Measurements from ENCODE around the gene ATRX.
"Not testable (repeated sequence)": the region's sequence is repeated elsewhere in the genome, so short reads cannot be mapped to it uniquely, and the experiment has no call there.

ATRX gene

DNA sequence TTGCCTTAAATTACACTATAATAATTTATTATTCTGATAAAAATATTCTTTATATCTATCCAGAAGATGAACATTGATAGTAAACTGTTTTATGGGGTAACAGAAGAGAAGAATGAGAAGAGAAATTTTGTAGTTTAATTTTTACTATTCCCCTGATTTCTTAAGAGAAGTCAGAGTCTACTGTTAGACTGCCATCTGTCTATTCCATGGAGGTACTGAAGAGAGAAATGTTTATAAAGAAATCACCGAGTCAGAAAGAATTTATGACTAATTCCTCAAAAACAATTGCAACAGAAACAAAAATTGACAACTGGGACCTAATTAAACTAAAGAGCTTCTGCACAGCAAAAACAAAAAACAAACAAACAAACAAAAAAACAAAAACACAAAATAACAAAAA is 188.9 kb downstream of the ATRX start:
- Histone ChIP-seq H3K4me3 (ENCODE audit: low read depth in 1 of 5, low read length in 5 of 5) (no peak overlapping the region), H3K9ac (ENCODE audit: low read length in 5 of 5) (no peak overlapping the region), H3K27ac (ENCODE audit: low read depth, low read length) (no peak overlapping the region), H3K36me3 (ENCODE audit: control insufficient read depth in 5 of 5, insufficient read depth in 5 of 5, low read length in 5 of 5) (peaks cover 0 to 13% (median 0%) of the 10 kb centered on the region in 5 donors), H3K4me1 (ENCODE audit: control insufficient read depth in 5 of 5, insufficient read depth in 5 of 5, low read length in 5 of 5) (no peaks in the 10 kb centered on the region), H3K9me3 (ENCODE audit: control insufficient read depth in 5 of 5, low read length in 5 of 5) (peaks cover 0 to 2% (median 0%) of the 10 kb centered on the region in 5 donors), H3K27me3 (ENCODE audit: control insufficient read depth in 5 of 5, insufficient read depth in 4 of 5, low read length in 5 of 5) (no peaks in the 10 kb centered on the region)

DNA sequence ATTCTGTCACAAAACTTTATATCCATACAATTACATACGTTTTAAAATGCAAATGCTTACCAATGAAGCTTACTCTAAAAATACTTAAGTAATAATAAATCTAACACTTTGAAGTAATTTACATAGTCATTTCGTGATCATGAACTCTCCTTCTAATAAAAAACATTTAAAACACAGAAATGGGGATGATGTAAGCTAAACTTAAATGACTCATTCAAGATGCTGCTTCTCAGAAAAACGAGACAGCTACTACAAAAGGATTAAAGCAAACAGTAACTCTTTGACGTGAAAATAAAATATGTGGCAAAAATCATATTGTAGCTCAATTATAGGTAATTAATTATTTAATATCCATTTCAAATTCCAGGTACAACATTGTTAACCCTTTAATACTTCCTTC is 190.2 kb downstream of the ATRX start:
- Histone ChIP-seq H3K9ac (ENCODE audit: low read length in 5 of 5) (no peak overlapping the region), H3K36me3 (ENCODE audit: control insufficient read depth in 5 of 5, insufficient read depth in 5 of 5, low read length in 5 of 5) (peaks cover 0 to 13% (median 0%) of the 10 kb centered on the region in 5 donors), H3K4me3 (ENCODE audit: low read depth in 1 of 5, low read length in 5 of 5) (no peak overlapping the region), H3K27me3 (ENCODE audit: control insufficient read depth in 5 of 5, insufficient read depth in 4 of 5, low read length in 5 of 5) (no peaks in the 10 kb centered on the region), H3K9me3 (ENCODE audit: control insufficient read depth in 5 of 5, low read length in 5 of 5) (peaks cover 0 to 2% (median 0%) of the 10 kb centered on the region in 5 donors), H3K4me1 (ENCODE audit: control insufficient read depth in 5 of 5, insufficient read depth in 5 of 5, low read length in 5 of 5) (no peaks in the 10 kb centered on the region), H3K27ac (ENCODE audit: low read depth, low read length) (no peak overlapping the region)

DNA sequence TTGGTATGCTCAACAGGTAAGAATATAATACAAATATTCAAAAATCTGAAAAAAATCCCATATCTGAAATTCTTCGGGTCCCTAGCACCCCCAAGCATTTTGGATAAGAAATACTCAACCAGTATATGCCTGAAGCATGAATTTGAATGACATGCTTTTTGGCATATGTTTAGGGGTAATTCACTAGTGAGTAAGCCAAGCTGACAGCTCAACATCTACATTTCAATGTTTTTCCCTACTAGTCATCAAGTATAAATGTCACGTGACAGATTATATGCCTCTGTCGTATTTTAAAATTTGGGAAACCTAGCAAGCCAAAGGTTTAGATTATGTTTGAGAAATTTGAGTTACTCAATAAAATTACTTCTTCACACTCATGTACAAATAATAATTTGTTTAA is 213.7 kb downstream of the ATRX start:
- H3K4me3 ChIP-seq (ENCODE audit: low read depth in 1 of 5, low read length in 5 of 5) = no peak overlapping the region
- no peaks in the 10 kb centered on the region for H3K27me3 ChIP-seq (ENCODE audit: control insufficient read depth in 5 of 5, insufficient read depth in 4 of 5, low read length in 5 of 5)
- peaks cover 0 to 28% (median 2%) of the 10 kb centered on the region in 5 donors for H3K36me3 ChIP-seq (ENCODE audit: control insufficient read depth in 5 of 5, insufficient read depth in 5 of 5, low read length in 5 of 5)
- H3K9ac ChIP-seq (ENCODE audit: low read length in 5 of 5) = no peak overlapping the region
- no peak overlapping the region for H3K27ac ChIP-seq (ENCODE audit: low read depth, low read length)
- H3K4me1 ChIP-seq (ENCODE audit: control insufficient read depth in 5 of 5, insufficient read depth in 5 of 5, low read length in 5 of 5) = no peaks in the 10 kb centered on the region
- H3K9me3 ChIP-seq (ENCODE audit: control insufficient read depth in 5 of 5, low read length in 5 of 5) = peaks cover 0 to 4% (median 0%) of the 10 kb centered on the region in 5 donors

DNA sequence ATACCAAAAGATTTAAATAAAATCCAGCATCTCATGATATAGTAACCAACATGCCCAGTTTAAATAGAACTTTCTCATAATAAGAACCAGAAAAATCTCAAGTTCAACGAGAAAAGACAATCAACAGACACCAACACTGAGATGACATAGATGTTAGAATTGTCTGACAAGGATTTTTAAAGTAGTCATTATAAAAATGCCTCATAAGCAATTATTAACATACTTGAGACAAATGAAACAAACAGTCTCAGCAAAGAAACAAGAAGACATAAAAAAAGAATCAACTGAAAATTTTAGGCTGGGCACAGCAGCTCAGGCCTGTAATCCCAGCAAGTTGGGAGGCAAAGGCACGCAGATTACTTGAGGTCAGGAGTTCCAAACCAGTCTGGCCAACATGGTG is 220.7 kb downstream of the ATRX start:
- Histone ChIP-seq H3K4me3 (ENCODE audit: low read depth in 1 of 5, low read length in 5 of 5) (no peak overlapping the region), H3K9me3 (ENCODE audit: control insufficient read depth in 5 of 5, low read length in 5 of 5) (peaks cover 0 to 5% (median 0%) of the 10 kb centered on the region in 5 donors), H3K9ac (ENCODE audit: low read length in 5 of 5) (no peak overlapping the region), H3K27ac (ENCODE audit: low read depth, low read length) (no peak overlapping the region), H3K36me3 (ENCODE audit: control insufficient read depth in 5 of 5, insufficient read depth in 5 of 5, low read length in 5 of 5) (peaks cover 0 to 4% (median 0%) of the 10 kb centered on the region in 5 donors), H3K27me3 (ENCODE audit: control insufficient read depth in 5 of 5, insufficient read depth in 4 of 5, low read length in 5 of 5) (no peaks in the 10 kb centered on the region), H3K4me1 (ENCODE audit: control insufficient read depth in 5 of 5, insufficient read depth in 5 of 5, low read length in 5 of 5) (no peaks in the 10 kb centered on the region)

DNA sequence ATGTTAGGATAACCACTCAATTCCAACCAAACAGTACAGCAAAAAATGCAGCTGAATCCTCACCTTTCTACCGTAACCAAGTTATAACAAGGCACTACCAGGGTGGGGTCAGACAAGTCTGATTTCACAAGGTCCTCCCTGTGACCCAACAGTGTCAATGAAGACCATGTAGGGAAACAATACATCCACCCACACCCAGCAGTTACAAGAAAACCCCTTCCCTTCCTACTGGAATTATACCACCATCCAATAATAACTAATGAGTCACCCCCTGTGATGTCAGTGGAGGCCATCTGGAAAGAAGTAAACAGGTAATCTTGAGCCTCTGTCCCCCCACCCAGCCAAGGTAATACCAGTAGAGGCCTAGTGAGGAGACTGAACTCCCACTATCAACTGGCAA is 221.2 kb downstream of the ATRX start:
- no peaks in the 10 kb centered on the region for H3K27me3 ChIP-seq (ENCODE audit: control insufficient read depth in 5 of 5, insufficient read depth in 4 of 5, low read length in 5 of 5)
- no peak overlapping the region for H3K9ac ChIP-seq (ENCODE audit: low read length in 5 of 5)
- H3K36me3 ChIP-seq (ENCODE audit: control insufficient read depth in 5 of 5, insufficient read depth in 5 of 5, low read length in 5 of 5) = peaks cover 0 to 4% (median 0%) of the 10 kb centered on the region in 5 donors
- no peak overlapping the region for H3K27ac ChIP-seq (ENCODE audit: low read depth, low read length)
- H3K4me1 ChIP-seq (ENCODE audit: control insufficient read depth in 5 of 5, insufficient read depth in 5 of 5, low read length in 5 of 5) = no peaks in the 10 kb centered on the region
- no peak overlapping the region for H3K4me3 ChIP-seq (ENCODE audit: low read depth in 1 of 5, low read length in 5 of 5)
- H3K9me3 ChIP-seq (ENCODE audit: control insufficient read depth in 5 of 5, low read length in 5 of 5) = peaks cover 0 to 5% (median 0%) of the 10 kb centered on the region in 5 donors

DNA sequence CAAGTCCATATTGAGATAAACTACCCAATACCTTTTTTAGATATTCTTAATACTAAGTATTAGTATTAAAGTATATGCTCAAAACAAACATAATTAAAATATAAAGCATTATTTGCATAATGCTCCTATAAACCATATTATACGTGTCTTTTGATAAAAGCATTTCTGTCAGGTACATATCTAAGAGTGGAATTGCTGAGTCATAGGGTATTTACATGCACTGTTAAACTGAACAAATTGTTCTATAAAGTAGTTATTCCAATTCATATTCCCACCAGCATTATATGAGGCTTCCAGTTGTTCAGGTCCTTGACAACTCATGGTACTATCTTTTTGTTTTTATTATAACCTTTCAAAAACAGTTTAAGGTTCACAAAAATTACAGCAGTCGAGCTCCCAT is 224.6 kb downstream of the ATRX start:
- Histone ChIP-seq H3K27me3 (ENCODE audit: control insufficient read depth in 5 of 5, insufficient read depth in 4 of 5, low read length in 5 of 5) (no peaks in the 10 kb centered on the region), H3K9ac (ENCODE audit: low read length in 5 of 5) (no peak overlapping the region), H3K9me3 (ENCODE audit: control insufficient read depth in 5 of 5, low read length in 5 of 5) (peaks cover 0 to 3% (median 0%) of the 10 kb centered on the region in 5 donors), H3K36me3 (ENCODE audit: control insufficient read depth in 5 of 5, insufficient read depth in 5 of 5, low read length in 5 of 5) (peaks cover 0 to 6% (median 2%) of the 10 kb centered on the region in 5 donors), H3K4me1 (ENCODE audit: control insufficient read depth in 5 of 5, insufficient read depth in 5 of 5, low read length in 5 of 5) (no peaks in the 10 kb centered on the region), H3K4me3 (ENCODE audit: low read depth in 1 of 5, low read length in 5 of 5) (no peak overlapping the region), H3K27ac (ENCODE audit: low read depth, low read length) (no peak overlapping the region)

DNA sequence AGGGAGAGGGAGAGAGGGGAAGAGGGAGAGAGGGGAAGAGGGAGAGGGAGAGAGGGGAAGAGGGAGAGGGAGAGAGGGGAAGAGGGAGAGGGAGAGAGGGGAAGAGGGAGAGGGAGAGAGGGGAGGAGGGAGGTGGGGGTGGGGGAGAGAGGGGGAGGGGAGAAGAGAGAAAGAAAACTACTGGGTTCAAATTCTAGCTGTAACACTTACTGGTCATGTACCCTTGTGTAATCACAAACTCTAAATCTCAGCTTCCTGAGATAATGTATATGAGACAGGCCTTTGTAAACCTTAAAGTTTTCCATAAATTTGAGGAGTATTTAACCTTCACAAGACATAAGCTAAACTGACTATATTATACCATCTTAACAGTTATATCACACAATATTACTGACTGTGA is 229.7 kb downstream of the ATRX start:
- Histone ChIP-seq H3K4me1 (ENCODE audit: control insufficient read depth in 5 of 5, insufficient read depth in 5 of 5, low read length in 5 of 5) (no peaks in the 10 kb centered on the region), H3K9me3 (ENCODE audit: control insufficient read depth in 5 of 5, low read length in 5 of 5) (no peaks in the 10 kb centered on the region), H3K36me3 (ENCODE audit: control insufficient read depth in 5 of 5, insufficient read depth in 5 of 5, low read length in 5 of 5) (peaks cover 0 to 6% (median 0%) of the 10 kb centered on the region in 5 donors), H3K9ac (ENCODE audit: low read length in 5 of 5) (no peak overlapping the region), H3K27me3 (ENCODE audit: control insufficient read depth in 5 of 5, insufficient read depth in 4 of 5, low read length in 5 of 5) (no peaks in the 10 kb centered on the region), H3K4me3 (ENCODE audit: low read depth in 1 of 5, low read length in 5 of 5) (no peak overlapping the region), H3K27ac (ENCODE audit: low read depth, low read length) (no peak overlapping the region)

DNA sequence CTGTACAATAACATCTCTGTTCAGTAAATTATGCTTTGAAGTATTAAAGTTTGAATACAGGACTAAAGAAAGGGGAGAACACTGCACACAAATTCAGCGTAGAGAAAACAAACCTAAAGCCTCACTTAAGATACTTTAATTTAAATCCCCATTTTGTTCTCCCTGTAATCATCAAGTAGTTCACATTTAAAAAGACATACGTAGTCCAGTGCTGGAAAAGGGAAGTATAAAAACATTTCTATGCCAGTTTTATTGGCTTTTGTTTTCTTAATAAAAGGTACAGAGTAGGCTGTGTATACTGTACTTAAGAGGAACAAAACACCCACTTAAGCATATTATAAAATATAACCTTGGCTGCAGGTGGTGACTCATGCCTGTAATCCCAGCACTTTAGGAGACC is 237.3 kb downstream of the ATRX start:
- Histone ChIP-seq H3K27me3 (ENCODE audit: control insufficient read depth in 5 of 5, insufficient read depth in 4 of 5, low read length in 5 of 5) (no peaks in the 10 kb centered on the region), H3K36me3 (ENCODE audit: control insufficient read depth in 5 of 5, insufficient read depth in 5 of 5, low read length in 5 of 5) (peaks cover 0 to 3% (median 0%) of the 10 kb centered on the region in 5 donors), H3K9me3 (ENCODE audit: control insufficient read depth in 5 of 5, low read length in 5 of 5) (no peaks in the 10 kb centered on the region), H3K4me3 (ENCODE audit: low read depth in 1 of 5, low read length in 5 of 5) (no peak overlapping the region), H3K27ac (ENCODE audit: low read depth, low read length) (no peak overlapping the region), H3K4me1 (ENCODE audit: control insufficient read depth in 5 of 5, insufficient read depth in 5 of 5, low read length in 5 of 5) (no peaks in the 10 kb centered on the region), H3K9ac (ENCODE audit: low read length in 5 of 5) (no peak overlapping the region)

DNA sequence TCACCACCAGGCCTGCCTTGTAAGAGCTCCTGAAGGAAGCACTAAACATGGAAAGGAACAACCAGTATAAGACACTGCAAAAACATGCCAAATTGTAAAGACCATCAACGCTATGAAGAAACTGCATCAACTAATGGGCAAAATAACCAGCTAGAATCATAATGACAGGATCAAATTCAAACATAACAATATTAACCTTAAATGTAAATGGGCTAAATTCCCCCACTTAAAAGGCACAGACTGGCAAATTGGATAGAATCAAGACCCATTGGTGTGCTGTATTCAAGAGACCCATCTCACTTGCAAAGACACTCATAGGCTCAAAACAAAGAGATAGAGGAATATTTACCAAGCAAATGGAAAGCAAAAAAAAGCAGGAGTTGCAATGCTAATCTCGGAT is 246.2 kb downstream of the ATRX start:
- not testable (repeated sequence) for H3K4me3 ChIP-seq (ENCODE audit: low read depth in 1 of 5, low read length in 5 of 5); H3K9ac ChIP-seq (ENCODE audit: low read length in 5 of 5); H3K4me1 ChIP-seq (ENCODE audit: control insufficient read depth in 5 of 5, insufficient read depth in 5 of 5, low read length in 5 of 5); H3K9me3 ChIP-seq (ENCODE audit: control insufficient read depth in 5 of 5, low read length in 5 of 5); H3K27ac ChIP-seq (ENCODE audit: low read depth, low read length); H3K36me3 ChIP-seq (ENCODE audit: control insufficient read depth in 5 of 5, insufficient read depth in 5 of 5, low read length in 5 of 5); H3K27me3 ChIP-seq (ENCODE audit: control insufficient read depth in 5 of 5, insufficient read depth in 4 of 5, low read length in 5 of 5)

DNA sequence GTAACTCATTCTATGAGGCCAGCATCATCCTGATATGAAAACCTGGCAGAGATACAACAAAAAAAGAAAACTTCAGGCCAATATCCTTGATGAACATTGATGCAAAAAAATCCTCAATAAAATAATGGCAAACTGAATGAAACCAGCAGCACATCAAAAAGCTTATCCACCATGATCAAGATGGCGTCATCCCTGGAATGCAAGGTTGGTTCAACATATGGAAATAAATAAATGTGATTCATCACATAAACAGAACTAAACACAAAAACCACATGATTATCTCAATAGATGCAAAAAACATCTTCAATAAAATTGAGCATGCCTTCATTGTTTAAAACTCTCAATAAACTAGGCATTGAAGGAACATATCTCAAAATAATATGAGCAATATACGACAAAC is 254.8 kb downstream of the ATRX start:
- not testable (repeated sequence) for H3K4me1 ChIP-seq (ENCODE audit: control insufficient read depth in 5 of 5, insufficient read depth in 5 of 5, low read length in 5 of 5); H3K27ac ChIP-seq (ENCODE audit: low read depth, low read length); H3K9ac ChIP-seq (ENCODE audit: low read length in 5 of 5); H3K36me3 ChIP-seq (ENCODE audit: control insufficient read depth in 5 of 5, insufficient read depth in 5 of 5, low read length in 5 of 5); H3K4me3 ChIP-seq (ENCODE audit: low read depth in 1 of 5, low read length in 5 of 5); H3K27me3 ChIP-seq (ENCODE audit: control insufficient read depth in 5 of 5, insufficient read depth in 4 of 5, low read length in 5 of 5)
- H3K9me3 ChIP-seq (ENCODE audit: control insufficient read depth in 5 of 5, low read length in 5 of 5) = peaks cover 0 to 11% (median 8%) of the 10 kb centered on the region in 5 donors

DNA sequence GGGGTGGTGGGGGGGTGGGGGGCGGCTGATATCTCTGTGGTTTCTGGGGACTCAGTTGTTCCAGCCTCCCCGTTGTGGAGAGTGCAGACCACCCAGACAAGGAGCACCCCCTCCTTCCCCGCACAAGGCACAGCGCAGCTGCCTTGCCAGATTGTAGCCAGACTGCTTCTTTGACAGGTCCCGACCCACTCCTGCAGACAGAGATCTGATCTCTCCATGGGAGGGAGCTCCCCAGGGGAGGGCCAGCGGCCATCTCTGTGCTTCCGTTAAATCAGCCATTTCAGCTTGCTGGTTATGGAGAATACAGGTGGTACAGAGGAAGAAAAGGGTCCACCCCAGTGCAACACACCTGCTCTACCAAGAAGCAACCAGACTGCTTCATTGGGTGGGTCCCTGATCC is 258.0 kb downstream of the ATRX start:
- Histone ChIP-seq H3K4me1 (ENCODE audit: control insufficient read depth in 5 of 5, insufficient read depth in 5 of 5, low read length in 5 of 5) (peaks cover 0 to 7% (median 0%) of the 10 kb centered on the region in 5 donors), H3K27me3 (ENCODE audit: control insufficient read depth in 5 of 5, insufficient read depth in 4 of 5, low read length in 5 of 5) (peaks cover 0 to 3% (median 0%) of the 10 kb centered on the region in 5 donors), H3K9me3 (ENCODE audit: control insufficient read depth in 5 of 5, low read length in 5 of 5) (peaks cover 0 to 11% (median 8%) of the 10 kb centered on the region in 5 donors), H3K9ac (ENCODE audit: low read length in 5 of 5) (no peak overlapping the region), H3K36me3 (ENCODE audit: control insufficient read depth in 5 of 5, insufficient read depth in 5 of 5, low read length in 5 of 5) (no peaks in the 10 kb centered on the region), H3K4me3 (ENCODE audit: low read depth in 1 of 5, low read length in 5 of 5) (peak overlapping the region in 2 of 5 donors; percentile 40 to 53), H3K27ac (ENCODE audit: low read depth, low read length) (no peak overlapping the region)

Data from subcutaneous abdominal adipose tissue (tissue), 5 donors.